Neural progenitor cell (in vitro differentiated cells): ENCODE data around the gene AQP6. TPM values are rescaled to one million over a fixed set of nuclear protein-coding genes. Genes with fewer than 3 reads are reported as not detected.

Source experiments
- DNase-seq: peaks from one replicate; pipeline ENCODE4 v3.0.0-alpha.2; 2016; ENCODE audit warnings: low spot score
- H2AFZ ChIP-seq: fragments of 200-600 bp; sonication (generic); replicated peaks from 2 replicates; pipeline ENCODE4 v1.6.1; 2016; ENCODE audit warnings: antibody characterized with exemption
- H3F3A ChIP-seq: fragments of 200-600 bp; sonication (generic); 2 replicates; pipeline ENCODE4 v1.6.1; 2016; ENCODE audit warnings: antibody characterized with exemption, low read depth
- H3K27ac ChIP-seq: fragments of 200-600 bp; sonication (generic); 2 replicates; pipeline ENCODE4 v1.5.1; 2016; ENCODE audit warnings: mild to moderate bottlenecking
- H3K27me3 ChIP-seq: fragments of 200-600 bp; sonication (generic); 2 replicates; pipeline ENCODE4 v1.6.1; 2016; ENCODE audit warnings: mild to moderate bottlenecking, moderate library complexity
- H3K36me3 ChIP-seq: fragments of 200-600 bp; sonication (generic); 2 replicates; pipeline ENCODE4 v1.5.1; 2016
- H3K4me1 ChIP-seq: fragments of 200-600 bp; sonication (generic); 2 replicates; pipeline ENCODE4 v1.6.1; 2016; ENCODE audit warnings: mixed run types
- H3K4me2 ChIP-seq: fragments of 200-600 bp; sonication (generic); 2 replicates; pipeline ENCODE4 v1.6.1; 2016
- H3K4me3 ChIP-seq: fragments of 200-600 bp; sonication (generic); 2 replicates; pipeline ENCODE4 v1.5.1; 2016
- H3K79me2 ChIP-seq: fragments of 200-600 bp; sonication (generic); 2 replicates; pipeline ENCODE4 v1.6.1; 2016; ENCODE audit warnings: low read depth
- H3K9ac ChIP-seq: fragments of 200-600 bp; sonication (generic); 2 replicates; pipeline ENCODE4 v1.6.1; 2016
- H3K9me3 ChIP-seq: fragments of 200-600 bp; sonication (generic); 2 replicates; pipeline ENCODE4 v1.5.1; 2016; ENCODE audit warnings: low read depth
- H4K20me1 ChIP-seq: fragments of 200-600 bp; sonication (generic); 2 replicates; pipeline ENCODE4 v1.6.1; 2016; ENCODE audit warnings: low read depth
- H3K27ac Mint-ChIP-seq: 3 replicates; pipeline ENCODE4 v1.8.0; 2021; ENCODE audit warnings: mixed read lengths
- H3K27me3 Mint-ChIP-seq: 2 replicates; pipeline ENCODE4 v1.8.0; 2022; ENCODE audit warnings: low read depth, mild to moderate bottlenecking, inconsistent platforms, moderate library complexity, mixed read lengths; ENCODE audit not compliant: insufficient read depth
- H3K36me3 Mint-ChIP-seq: 3 replicates; pipeline ENCODE4 v1.8.0; 2021; ENCODE audit warnings: mixed read lengths
- H3K4me1 Mint-ChIP-seq: 3 replicates; pipeline ENCODE4 v1.8.0; 2021; ENCODE audit warnings: mixed read lengths
- H3K4me3 Mint-ChIP-seq: 3 replicates; pipeline ENCODE4 v1.8.0; 2021; ENCODE audit warnings: mild to moderate bottlenecking, moderate library complexity, mixed read lengths
- H3K9me3 Mint-ChIP-seq: 3 replicates; pipeline ENCODE4 v1.8.0; 2020; ENCODE audit warnings: mixed read lengths
- CTCF ChIP-seq: fragments of 200-600 bp; sonication (generic); IDR thresholded peaks from 2 replicates; pipeline ENCODE4 v1.5.1; 2017; ENCODE audit warnings: antibody characterized with exemption, mild to moderate bottlenecking
- EZH2 ChIP-seq: fragments of 200-600 bp; sonication (generic); IDR thresholded peaks from 2 replicates; pipeline ENCODE4 v1.6.1; 2017; ENCODE audit warnings: antibody characterized with exemption, mild to moderate bottlenecking, moderate library complexity
- EZH2phosphoT487 ChIP-seq: fragments of 200-600 bp; sonication (generic); IDR thresholded peaks from 2 replicates; pipeline ENCODE4 v1.6.1; 2017; ENCODE audit warnings: antibody characterized with exemption
- total RNA-seq: library from RNA; depleted of rRNA; stranded (reverse); fragments of >200 nt; gene quantifications from 2 replicates; pipeline ENCODE4 v1.2.3, GENCODE V29; 2015; ENCODE audit warnings: low replicate concordance

Gene AQP6
- total RNA-seq, 1 donor from 2014 or later = not detected

GRCh38 chr12:49965836-49966235, 6.9 kb upstream of the AQP6 start:
- H3K4me3 Mint-ChIP-seq = peak overlapping the region; percentile 50
- no peaks in the 10 kb centered on the region for H3K36me3 Mint-ChIP-seq
- peaks cover 26% of the 10 kb centered on the region for H3K4me1 Mint-ChIP-seq
- Histone ChIP-seq H3K9ac (no peak overlapping the region), H3K9me3 (no peaks in the 10 kb centered on the region), H3K36me3 (no peaks in the 10 kb centered on the region), H3K79me2 (no peaks in the 10 kb centered on the region), H3K4me3 (no peak overlapping the region), H3K27me3 (peaks cover 92% of the 10 kb centered on the region), H3F3A (peaks cover 4% of the 10 kb centered on the region), H3K27ac (no peak overlapping the region), H3K4me2 (no peak overlapping the region), H3K4me1 (peaks cover 11% of the 10 kb centered on the region), H2AFZ (no peak overlapping the region), H4K20me1 (peaks cover 13% of the 10 kb centered on the region)
- peaks cover 10% of the 10 kb centered on the region for H3K27me3 Mint-ChIP-seq
- no peak for DNase-seq
- no peaks in the 10 kb centered on the region for H3K9me3 Mint-ChIP-seq
- TF ChIP-seq CTCF = no peak
- no peak for TF ChIP-seq EZH2
- TF ChIP-seq EZH2phosphoT487 = no peak
- no peak overlapping the region for H3K27ac Mint-ChIP-seq

GRCh38 chr12:49966511-49967041, 6.2 kb upstream of the AQP6 start:
- peaks cover 26% of the 10 kb centered on the region for H3K4me1 Mint-ChIP-seq
- no peak overlapping the region for H3K4me3 ChIP-seq
- no peak overlapping the region for H3K27ac ChIP-seq
- peaks cover 13% of the 10 kb centered on the region for H4K20me1 ChIP-seq
- no peaks in the 10 kb centered on the region for H3K9me3 ChIP-seq
- peaks cover 10% of the 10 kb centered on the region for H3K27me3 Mint-ChIP-seq
- no peak overlapping the region for H3K9ac ChIP-seq
- DNase-seq = no peak
- H3K27ac Mint-ChIP-seq = no peak overlapping the region
- H3K9me3 Mint-ChIP-seq = no peaks in the 10 kb centered on the region
- no peaks in the 10 kb centered on the region for H3K36me3 ChIP-seq
- H3F3A ChIP-seq = peaks cover 4% of the 10 kb centered on the region
- peak overlapping the region; percentile 99 for H2AFZ ChIP-seq
- peak overlapping the region; percentile 50 for H3K4me3 Mint-ChIP-seq
- H3K4me2 ChIP-seq = no peak overlapping the region
- no peaks in the 10 kb centered on the region for H3K79me2 ChIP-seq
- H3K4me1 ChIP-seq = peaks cover 8% of the 10 kb centered on the region
- TF ChIP-seq EZH2phosphoT487 (no peak), CTCF (no peak), EZH2 (no peak)
- no peaks in the 10 kb centered on the region for H3K36me3 Mint-ChIP-seq
- H3K27me3 ChIP-seq = peaks cover 92% of the 10 kb centered on the region

GRCh38 chr12:49967042-49967776, 5.5 kb upstream of the AQP6 start:
- Histone ChIP-seq H3K27me3 (peaks cover 88% of the 10 kb centered on the region), H3K36me3 (no peaks in the 10 kb centered on the region), H3K79me2 (no peaks in the 10 kb centered on the region), H3K4me3 (peak overlapping the region; percentile 41), H3K9ac (no peak overlapping the region), H2AFZ (peak overlapping the region; percentile 99), H3F3A (peaks cover 4% of the 10 kb centered on the region), H3K4me1 (peaks cover 8% of the 10 kb centered on the region), H3K27ac (no peak overlapping the region), H3K9me3 (no peaks in the 10 kb centered on the region), H3K4me2 (peak overlapping the region; percentile 76), H4K20me1 (peaks cover 10% of the 10 kb centered on the region)
- Mint-ChIP-seq H3K9me3 (no peaks in the 10 kb centered on the region), H3K27ac (no peak overlapping the region), H3K36me3 (no peaks in the 10 kb centered on the region), H3K4me3 (peak overlapping the region; percentile 29), H3K27me3 (peaks cover 12% of the 10 kb centered on the region), H3K4me1 (peaks cover 26% of the 10 kb centered on the region)
- peak; percentile 88 for DNase-seq
- TF ChIP-seq CTCF (peak; percentile 69), EZH2phosphoT487 (no peak)
